Glomerular visceral epithelial cell (primary cell): ENCODE measurements around the gene RNASE13.
"Not testable (repeated sequence)": the region's sequence is repeated elsewhere in the genome, so short reads cannot be mapped to it uniquely, and the experiment has no call there.

ENCODE experiments used
- DNase-seq: peaks from one replicate; pipeline ENCODE4 v3.0.0-alpha.2; 2016; ENCODE audit errors: extremely low spot score

Gene RNASE13

GRCh38 chr14:20989471-20989786, 45.2 kb downstream of the RNASE13 start:
- no peak for DNase-seq

GRCh38 chr14:20988717-20989470, 45.7 kb downstream of the RNASE13 start:
- peak; percentile 63 for DNase-seq

- DNase-seq = peak; percentile 90
These were observed 47.8 kb downstream of the RNASE13 start for GRCh38 chr14:20986811-20987210.

DNA sequence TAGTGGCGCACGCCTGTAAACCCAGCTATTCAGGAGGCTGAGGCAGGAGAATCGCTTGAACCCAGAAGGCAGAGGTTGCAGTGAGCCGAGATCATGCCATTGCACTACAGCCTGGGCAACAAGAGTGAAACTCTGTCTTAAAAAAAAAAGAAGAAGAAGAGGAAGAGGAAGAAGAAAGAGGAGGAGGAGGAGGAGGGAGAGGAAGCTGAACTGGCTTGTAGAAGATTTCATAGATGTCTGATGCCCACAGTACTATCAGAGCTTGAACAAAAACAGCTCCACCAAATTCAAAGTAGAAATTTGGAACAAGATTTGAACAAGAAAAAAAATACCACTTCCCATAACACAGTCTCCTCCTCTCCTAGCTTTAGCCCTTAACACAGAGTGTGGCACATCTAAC, 49.0 kb downstream of the RNASE13 start:
- not testable (repeated sequence) for DNase-seq
